Activated gamma-delta T cell treated with Interleukin-2 at 50 U/mL for 16 hours (primary cell): Measurements from ENCODE around the gene PTGES3.
"Not testable (repeated sequence)": the region's sequence is repeated elsewhere in the genome, so short reads cannot be mapped to it uniquely, and the experiment has no call there.

Source experiments
- DNase-seq: peaks from one replicate; pipeline ENCODE4 v3.0.0-alpha.2; 2020

PTGES3 gene, protein sequence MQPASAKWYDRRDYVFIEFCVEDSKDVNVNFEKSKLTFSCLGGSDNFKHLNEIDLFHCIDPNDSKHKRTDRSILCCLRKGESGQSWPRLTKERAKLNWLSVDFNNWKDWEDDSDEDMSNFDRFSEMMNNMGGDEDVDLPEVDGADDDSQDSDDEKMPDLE

DNA sequence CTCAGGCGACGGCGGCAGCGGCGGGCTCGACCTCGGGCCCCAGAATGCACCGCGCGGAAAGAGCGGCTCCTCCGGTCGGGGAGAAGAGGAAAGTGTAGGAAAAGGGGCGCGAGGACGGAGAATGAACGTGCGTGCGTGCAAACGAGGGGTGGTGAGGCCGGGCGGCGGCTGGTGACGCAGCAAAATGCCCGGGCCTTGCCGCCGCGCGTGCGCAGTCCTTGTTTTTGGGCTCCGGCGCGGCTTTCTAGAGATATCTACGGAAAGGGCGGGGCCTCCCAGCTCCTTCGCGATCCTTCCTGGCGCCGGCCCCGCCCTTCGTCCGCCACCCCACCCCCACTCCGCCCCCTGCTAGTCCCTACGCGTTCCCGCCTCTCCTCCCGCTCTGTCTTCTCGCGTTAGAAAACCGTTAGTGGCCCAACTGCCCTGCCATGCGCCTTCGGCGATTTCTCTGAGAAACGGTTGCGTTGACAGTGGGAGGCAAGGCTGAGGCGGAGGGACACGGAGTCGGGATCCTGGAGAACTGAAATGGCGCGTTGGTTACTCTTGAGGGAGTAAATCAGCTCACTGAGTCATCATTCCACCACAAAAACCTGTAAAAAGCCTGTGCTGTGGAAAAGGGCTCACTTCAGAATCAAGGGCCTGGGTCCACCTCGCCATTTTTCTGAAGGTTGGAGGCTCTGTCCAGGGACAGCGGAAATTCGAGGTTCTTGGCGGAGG, at the start of gene PTGES3:
Gene PTGES3 (minus strand): TSS at position 156 of the 717 bp plus-strand sequence. CDS start 285 bp downstream, outside the sequence.
- DNase-seq: peak; percentile 98

DNA sequence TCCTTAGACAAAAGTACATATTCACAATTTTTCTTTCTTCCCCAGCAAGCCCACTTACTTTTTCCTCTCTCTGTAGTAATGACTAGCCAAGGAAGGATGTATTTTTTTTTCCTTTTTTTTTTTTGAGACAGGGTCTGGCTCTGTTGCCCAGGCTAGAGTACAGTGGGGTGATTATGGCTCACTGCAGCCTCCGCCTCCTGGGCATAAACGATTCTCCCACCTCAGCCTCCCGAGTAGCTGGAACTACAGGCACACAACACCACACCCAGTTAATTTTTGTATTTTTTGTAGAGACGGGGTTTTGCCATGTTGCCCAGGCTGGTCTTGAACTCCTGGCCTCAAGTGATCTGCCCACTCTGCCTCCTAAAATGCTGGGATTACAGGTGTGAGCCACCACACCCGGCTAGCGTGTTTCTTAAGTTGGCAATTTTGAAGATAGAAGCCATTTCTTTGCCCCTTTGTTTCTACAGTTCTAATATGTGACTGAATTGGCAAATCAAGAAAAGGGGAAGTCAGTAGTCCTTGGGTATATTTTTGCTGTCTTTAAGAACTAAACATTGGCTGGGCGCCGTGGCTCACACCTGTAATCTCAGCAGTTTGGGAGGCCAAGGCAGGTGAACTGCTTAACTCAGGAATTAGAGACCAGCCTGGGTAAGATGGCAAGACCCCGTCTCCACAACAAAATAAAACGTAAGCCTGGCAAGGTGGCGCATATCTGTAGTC, 40.2 kb upstream of the PTGES3 start:
- no peak for DNase-seq

DNA sequence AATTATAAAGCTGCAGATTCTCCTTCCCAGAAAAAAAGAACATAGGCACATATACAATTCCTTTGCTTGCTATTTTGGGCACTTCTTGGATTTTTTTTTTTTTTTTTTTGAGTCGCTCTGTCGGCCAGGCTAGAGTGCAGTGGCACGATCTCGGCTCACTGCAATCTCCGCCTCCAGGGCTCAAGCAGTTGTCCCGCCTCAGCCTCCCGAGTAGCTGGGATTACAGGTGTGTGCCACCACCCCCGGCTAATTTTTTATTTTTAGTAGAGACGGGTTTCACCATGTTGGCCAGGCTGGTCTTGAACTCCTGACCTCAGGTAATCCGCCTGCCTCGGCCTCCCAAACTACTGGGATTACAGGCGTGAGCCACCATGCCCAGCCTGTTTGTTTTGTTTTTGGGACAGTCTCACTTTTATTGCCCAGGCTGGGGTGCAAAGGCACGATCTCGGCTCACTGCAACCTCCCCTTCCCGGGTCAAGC, 38.2 kb upstream of the PTGES3 start:
- not testable (repeated sequence) for DNase-seq

DNA sequence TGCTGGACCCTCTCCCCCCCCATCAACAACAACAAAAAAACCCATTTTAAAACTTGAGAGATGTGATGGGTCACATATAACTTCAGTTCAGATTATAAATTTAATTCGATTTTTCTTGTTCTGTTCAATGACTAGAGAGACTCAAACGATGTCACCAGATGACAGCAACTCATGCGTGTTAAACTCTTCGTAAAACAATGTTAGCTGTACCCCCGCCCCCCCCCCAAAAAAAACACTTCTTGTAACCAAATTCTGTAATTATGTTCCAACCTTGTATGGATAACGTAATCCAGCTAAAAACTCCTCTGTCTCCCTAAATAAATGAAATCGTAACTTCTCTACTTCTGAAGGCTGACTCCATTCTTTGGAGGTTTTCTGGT, 37.6 kb upstream of the PTGES3 start:
- no peak for DNase-seq

DNA sequence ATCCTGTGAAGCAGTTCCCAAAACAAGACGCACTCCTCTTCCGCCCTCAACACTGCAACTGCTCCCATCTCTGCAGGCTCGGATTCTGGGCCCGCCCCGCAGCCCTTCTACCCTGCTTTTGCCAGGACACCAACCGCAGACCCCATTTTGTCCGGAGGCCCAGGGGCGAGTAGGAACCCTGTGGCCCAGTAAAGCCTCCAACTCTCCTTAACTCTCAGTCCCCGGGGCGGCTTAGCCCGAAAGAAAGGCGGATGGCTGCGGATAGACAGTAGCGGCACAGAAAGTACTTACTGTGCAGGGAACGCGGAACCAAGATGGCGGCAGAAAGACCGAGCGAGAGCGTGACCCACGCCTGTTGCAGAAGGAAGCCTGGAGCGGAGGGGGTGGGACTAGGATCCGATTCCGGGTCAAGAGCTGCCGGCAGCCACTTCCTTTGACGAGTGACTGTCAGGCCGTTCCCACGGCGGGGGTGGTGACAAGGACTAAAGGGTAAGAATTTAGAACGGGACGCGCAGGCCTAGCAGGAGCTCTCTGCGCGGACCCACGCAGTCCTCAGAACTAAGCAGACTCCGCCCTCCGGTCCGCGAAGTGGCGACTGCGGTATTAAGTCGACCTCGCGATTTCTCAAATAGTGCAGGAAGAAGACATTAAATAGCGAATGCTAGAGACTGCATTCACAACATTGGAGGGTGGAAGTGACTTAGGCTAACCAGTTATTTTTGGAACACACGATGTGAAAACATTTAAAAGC, 37.1 kb upstream of the PTGES3 start, which contains the start of gene NACA:
Gene NACA (minus strand): TSS at position 328 of the 751 bp plus-strand sequence. CDS start 778 bp downstream, outside the sequence.
- peak; percentile 98 for DNase-seq

DNA sequence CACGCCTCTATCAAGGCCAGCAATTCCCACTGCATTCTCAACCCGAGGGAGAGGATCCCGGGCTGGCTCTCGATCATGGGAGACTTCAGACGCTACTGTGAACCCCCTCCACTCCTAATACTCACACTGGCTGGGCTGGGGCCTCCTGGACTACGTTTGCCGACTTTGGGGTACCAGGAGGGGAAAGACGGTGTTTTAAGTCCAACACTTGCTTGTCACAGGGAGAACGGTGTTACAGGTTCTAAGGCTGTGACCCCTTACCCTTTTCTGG, 36.6 kb upstream of the PTGES3 start:
- DNase-seq: no peak

DNA sequence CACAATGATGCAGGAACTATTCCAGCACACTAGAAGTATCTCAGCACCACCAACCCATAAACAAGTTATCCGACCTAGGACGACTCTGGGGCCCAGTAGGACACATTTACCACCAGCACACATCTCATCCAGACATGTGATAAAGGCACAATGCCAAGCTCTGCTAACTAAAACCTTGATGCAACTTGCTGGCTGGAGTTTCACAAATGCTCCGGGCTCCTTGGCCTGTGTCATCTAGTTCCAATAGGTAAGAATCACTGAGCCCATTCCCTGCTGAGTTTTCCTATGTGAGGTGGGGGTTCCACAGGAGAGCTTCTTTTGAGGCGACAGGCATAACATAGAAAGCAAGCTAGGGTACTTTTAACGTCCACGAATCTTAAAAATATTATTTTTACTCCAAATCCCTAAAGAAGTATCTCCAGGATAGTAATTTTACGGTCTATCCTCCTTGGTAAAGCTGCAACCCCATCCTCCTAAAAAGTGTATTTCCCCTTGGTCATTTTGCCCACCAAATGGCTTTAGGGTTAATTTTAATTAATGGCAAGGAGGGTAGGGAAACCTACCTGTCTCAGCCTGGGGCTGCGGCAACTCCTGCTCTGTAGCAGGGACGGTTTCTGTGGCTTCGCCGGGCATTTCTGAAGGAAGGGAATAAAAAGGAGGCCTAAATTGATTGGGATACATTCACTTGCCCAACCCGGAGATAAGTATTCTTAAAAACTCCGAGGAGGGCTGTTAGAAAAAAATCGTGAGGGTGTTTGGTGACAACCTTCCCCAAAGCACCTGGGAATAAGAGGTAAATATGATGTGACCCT, 36.0 kb upstream of the PTGES3 start:
- no peak for DNase-seq

DNA sequence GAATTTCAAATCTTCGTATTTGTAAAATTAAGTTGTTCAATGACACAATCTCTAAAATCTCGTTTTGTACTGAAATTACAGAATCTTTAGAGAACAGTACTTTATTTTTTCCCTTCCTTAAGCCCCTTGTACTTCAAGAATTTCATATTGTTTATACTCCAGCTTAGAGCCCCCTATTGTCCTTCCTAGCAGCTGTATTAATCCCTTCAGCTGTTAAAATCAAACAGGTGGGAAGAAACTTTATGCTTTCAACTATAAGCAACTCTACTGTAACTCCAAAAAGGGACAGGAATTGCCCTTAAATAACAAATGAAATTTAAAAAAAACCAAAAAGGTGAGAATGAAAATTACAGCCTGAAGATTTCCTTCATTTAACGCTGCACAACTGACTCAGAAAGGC, 35.3 kb upstream of the PTGES3 start:
- DNase-seq: no peak

DNA sequence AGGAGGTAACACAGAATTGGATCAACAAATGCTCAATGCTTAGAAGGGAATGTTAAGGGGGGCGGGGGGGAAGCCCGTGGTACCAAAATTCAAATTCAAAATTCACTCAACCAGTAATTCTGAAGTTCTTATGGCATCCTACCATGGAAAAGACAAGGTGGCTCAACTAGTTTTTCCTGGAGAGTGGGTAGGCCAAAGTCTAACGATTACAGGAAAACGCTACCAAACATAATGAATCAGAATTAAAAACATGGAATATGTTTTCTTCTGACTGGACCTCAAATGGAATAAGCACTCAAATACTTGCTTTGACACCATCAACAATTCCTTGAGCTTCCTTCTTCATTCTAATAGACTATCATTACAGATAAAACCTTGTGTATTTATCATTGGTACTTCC, 34.7 kb upstream of the PTGES3 start:
- no peak for DNase-seq

DNA sequence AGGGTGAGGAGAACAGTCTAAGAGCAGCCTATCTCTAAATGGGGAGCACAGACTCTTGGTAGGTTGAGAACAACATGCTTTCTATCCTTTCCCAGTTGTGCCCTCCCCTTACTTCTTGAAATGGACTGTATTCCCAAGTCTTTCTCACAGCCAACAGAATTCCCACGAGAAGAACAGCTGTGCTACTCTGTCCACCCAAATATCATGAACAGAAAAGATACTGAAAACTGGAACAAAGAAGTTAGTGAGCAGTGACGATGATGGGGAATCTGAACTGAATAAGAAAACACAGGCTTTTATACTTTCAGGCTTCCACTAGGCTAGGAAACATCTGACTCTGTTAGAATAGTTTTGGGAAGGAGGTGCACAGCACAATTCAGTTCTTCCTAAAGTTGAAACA, 33.6 kb upstream of the PTGES3 start:
- DNase-seq: no peak

DNA sequence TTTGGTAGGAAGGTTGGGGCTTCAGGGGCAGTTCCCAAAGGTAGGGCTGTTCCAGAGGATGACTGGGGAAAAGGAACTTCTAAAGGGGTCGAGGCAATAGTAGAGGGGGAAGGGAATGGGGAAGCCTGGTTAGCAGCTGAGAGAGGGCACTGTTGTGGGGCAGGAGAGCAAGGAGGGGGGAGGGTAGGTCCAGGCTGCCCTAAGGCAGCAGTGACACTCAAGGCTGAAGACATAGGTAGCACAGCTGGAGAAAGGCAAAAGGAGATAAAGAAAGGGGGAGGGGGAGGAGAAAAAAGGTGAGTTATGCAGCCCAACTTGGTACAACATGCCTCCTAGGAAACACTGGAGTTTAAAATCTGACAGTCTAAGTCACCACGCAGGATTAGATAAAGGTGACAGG, 33.1 kb upstream of the PTGES3 start:
- DNase-seq: no peak

DNA sequence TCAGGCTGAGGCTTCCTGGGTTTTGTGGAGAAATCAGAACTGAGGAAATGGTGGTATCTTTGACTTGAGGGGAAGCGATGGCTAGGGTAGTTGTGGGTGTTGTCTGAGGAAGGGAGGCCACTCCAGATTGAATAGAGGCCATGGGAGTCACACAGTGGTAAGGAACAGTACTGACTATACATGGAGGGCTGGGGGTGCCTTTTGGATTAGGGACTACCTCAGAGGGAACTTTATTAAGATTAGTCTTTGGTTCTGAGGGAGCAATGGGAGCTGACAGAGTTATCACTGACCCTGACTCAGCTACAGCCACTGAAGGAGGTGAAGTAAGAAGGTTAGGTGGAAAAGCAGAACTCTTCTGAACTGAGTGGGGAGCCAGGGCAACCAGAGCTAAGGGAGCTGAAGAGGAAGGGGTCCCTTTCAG, 32.7 kb upstream of the PTGES3 start:
- DNase-seq: no peak

DNA sequence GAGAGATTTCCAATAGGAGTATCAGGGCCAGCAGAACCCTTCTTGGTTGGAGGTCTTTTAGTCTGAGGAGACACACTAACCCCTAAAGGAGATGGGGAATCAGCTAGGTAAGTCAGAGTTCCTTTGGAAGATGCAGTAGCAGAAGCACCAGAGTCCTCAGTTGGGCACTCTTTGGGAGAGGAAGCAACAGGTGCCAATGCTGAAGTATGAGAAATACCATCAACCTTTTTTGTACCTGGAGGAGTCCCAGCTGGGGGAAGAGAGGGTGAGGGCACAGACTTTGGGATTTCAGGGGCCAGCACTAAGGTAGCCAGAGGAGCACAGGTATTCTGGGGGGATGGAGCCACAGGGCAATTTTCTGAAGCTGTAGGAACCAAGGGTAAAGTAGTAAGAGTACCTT, 31.0 kb upstream of the PTGES3 start:
- DNase-seq: no peak

DNA sequence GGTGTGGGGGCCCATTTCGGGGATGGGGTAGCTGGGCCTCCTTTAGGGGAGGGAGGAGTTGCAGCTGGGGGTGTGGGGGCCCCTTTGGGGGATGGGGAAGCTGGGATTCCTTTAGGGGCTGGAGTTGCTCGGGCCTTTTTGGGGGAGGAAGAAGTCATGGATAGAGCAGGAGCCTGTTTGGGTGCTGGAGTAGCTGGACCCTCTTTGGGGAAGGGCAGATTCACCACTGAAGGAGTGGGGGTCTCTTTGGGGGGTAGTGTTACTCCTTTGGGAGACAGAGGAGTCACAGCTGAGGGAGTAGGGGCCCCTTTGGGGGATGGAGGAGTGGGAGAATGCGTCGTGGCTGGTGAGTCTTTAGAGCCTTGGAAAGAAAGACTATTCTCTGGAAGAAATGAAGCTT, 30.6 kb upstream of the PTGES3 start:
- no peak for DNase-seq

DNA sequence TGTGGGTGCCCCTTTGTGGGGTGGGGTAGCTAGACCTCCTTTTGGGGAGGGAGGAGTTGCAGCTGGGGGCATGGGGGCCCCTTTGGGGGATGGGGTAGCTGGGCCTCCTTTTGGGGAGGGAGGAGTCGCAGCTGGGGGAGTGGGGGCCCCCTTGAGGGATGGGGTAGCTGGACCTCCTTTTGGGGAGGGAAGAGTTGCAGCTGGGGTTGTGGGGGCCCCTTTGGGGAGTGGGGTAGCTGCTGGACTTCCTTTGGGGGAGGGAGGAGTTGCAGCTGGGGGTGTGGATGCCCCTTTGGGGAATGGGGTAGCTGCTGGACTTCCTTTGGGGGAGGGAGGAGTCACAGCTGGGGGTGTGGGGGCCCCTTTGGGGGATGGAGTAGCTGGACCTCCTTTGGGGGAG, 30.1 kb upstream of the PTGES3 start:
- no peak for DNase-seq

DNA sequence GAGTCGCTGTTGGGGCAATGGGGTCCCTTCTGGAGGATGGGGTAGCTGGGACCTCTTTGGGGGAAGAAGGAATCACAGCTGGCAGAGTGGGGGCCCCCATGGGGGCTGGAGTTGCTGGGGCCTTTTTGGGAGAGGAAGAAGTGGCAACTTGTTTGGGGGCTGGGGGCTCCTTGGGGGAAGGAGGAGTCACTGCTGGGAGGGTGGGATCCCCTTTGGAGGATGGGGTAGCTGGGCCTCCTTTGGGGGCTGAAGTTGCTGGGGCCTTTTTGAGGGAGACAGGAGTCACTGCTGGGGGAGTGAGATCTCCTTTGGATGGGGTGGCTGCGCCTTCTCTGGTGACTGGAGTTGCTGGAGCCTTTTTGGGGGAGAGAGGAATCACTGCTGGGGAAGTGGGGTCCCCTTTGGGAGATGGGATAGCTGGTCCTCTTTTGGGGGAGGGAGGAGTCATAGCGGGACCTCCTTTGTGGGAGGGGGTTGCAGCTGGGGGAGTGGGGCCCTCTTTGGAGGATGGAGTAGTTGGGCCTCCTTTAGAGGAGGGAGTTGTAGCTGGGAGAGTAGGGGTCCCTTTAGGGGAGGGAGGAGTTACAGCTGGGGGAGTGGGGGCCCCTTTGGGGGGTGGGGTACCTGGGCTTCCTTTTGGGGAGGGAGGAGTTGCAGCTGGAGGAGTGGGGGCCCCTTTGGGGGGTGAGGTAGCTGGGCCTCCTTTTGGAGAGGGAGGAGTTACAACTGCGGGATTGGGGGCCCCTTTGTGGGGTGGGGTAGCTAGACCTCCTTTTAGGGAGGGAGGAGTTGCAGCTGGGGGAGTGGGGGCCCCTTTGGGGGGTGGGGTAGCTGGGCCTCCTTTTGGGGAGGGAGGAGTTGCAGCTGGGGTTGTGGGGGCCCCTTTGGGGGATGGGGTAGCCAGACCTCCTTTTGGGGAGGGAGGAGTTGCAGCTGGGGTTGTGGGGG, 29.1 kb upstream of the PTGES3 start:
- DNase-seq: no peak

DNA sequence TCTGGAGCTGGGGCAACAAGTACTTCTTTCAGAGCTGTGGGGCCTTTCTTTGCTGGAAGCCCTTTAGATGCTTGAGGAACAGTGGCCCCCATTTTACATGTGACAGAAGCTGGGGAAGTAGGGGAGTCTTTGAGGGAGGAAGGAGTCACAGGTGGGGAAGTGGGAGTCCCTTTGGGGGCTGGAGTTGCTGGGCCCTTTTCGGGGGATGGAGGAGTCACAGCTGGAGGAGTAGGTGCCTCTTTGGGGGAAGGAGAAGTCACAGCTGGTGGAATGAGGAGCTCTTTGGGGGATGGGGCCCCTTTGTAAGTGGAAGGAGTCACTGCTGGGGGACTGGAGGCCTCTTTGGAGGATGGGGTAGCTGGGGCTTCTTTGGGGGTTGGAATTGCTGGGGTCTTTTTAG, 28.4 kb upstream of the PTGES3 start:
- no peak for DNase-seq

DNA sequence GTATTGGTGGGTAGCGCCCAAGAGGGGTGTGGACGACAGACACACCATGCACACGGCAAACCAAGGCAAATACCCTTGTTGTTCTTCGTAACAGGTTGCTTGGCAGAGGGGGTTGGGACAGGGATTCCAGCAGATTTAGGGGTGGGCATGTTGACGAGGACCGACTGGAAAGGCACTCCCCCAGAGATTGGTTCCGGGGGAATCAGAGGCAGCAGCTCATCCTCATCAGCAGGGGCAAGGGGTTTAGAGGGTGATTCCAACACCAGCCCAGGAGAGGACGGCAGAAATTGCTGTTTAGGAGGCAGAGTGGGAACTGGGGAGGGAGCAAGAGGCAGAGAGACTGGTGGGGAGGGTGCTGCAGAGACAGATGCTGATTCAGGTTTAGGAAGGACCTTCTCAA, 27.7 kb upstream of the PTGES3 start:
- no peak for DNase-seq

DNA sequence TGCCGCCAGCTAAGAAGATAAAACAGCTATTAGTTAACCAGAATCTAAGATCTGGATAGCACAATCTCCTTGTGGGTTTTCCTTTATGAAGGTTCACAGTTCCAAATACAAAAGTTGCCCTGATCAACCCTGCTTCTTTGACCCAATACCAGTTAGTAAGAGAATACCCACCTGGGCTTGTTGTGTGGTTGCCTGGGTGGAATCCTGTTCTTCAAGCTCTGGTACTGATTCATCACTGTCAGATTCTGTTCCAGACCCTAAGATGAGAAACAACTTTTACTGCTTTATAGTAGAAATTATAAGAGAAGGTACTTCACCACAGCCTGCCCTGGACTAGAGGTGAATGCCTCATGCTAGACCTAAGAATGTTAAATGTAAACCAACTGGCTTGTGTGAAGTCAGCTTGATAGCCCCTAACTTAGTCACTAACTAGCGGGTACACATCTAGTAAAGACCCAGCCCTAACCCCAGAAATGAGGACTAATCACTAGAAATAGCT, 26.4 kb upstream of the PTGES3 start:
- DNase-seq: no peak

DNA sequence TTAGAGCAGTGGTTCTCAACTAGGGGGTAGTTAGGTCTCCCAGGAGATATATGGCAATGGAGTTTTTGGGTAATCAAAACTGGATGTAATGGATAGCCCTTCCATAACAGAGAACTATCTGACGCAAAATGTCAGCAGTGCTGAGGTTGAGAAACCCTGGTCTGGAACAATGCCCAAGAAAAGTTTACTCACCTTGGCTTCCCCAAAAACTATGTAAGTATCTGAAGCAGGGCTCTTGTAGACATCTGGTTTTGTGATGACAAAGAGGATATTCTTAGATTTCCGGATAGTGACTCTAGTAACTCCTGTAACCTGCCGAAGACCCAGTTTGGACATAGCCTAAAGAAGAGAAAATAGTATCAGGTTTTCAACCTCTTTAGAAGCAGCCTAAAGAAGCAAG, 25.3 kb upstream of the PTGES3 start:
- no peak for DNase-seq

DNA sequence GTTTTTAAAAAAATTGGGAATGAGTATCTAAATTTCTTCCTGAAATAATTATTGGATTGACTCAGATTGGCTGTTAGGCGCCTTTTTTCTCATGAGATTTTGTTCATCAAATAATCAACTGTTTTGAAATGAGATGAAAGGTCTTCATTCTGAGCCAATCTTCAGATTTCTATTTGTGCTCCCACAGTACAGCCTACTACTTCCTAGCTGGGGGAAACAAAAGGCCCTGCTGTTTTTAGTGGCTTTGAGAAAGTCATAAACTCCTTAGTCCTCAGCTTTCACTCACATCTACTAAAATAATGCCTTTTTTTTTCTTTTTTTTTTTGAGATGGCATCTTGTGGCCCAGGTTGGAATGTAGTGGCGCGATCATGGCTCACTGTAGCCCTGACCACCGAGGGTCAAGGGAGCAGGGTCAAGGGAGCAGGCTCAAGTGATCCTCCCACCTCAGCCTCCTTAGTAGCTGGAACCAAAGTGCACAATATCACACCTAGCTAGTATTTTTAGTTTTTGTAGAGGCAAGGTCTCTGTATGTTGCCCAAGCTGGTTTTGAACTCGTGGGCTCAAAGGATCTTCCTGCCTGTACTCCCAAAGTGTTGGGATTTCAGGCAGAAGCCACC, 21.8 kb upstream of the PTGES3 start:
- DNase-seq: no peak
